Mesothelial cell of epicardium (in vitro differentiated cells): Measurements from ENCODE around the gene ARL6IP6. TPM values are rescaled to one million over a fixed set of nuclear protein-coding genes. Genes with fewer than 3 reads are reported as not detected.
A peak's percentile ranks its signal among the peaks of the same experiment; 100 is the strongest.

Experiments used
- DNase-seq, 2 experiments: peaks; one replicate each; pipeline ENCODE4 v3.0.0; 2021; ENCODE audit warnings: low spot score in 2 of 2; ENCODE audit not compliant: unreplicated experiment in 2 of 2
- H3K27ac Mint-ChIP-seq: 2 replicates; pipeline ENCODE4 v1.8.0; 2021; ENCODE audit warnings: mixed read lengths
- H3K27me3 Mint-ChIP-seq: 2 replicates; pipeline ENCODE4 v1.8.0; 2021; ENCODE audit warnings: low read depth, mixed read lengths
- H3K36me3 Mint-ChIP-seq: 2 replicates; pipeline ENCODE4 v1.8.0; 2021; ENCODE audit warnings: mixed read lengths
- H3K4me1 Mint-ChIP-seq: 2 replicates; pipeline ENCODE4 v1.8.0; 2021; ENCODE audit warnings: mixed read lengths
- H3K4me3 Mint-ChIP-seq: 2 replicates; pipeline ENCODE4 v1.8.0; 2021; ENCODE audit warnings: mild to moderate bottlenecking, moderate library complexity, mixed read lengths
- H3K9me3 Mint-ChIP-seq: 2 replicates; pipeline ENCODE4 v1.8.0; 2021; ENCODE audit warnings: mixed read lengths
- total RNA-seq: library from RNA; stranded (reverse); gene quantifications from 3 replicates; pipeline ENCODE4 v1.2.1, GENCODE V29; 2021
- TF ChIP-seq, protein P1 (sequence below): fragments of 200-600 bp; sonication (generic); IDR thresholded peaks from one replicate; pipeline ENCODE4 v1.5.0; 2021; ENCODE audit warnings: antibody characterized with exemption; ENCODE audit not compliant: unreplicated experiment

The ARL6IP6 gene
- total RNA-seq, result 22.3 to 29.4 TPM (median 25.9 TPM) in 3 replicates

DNA sequence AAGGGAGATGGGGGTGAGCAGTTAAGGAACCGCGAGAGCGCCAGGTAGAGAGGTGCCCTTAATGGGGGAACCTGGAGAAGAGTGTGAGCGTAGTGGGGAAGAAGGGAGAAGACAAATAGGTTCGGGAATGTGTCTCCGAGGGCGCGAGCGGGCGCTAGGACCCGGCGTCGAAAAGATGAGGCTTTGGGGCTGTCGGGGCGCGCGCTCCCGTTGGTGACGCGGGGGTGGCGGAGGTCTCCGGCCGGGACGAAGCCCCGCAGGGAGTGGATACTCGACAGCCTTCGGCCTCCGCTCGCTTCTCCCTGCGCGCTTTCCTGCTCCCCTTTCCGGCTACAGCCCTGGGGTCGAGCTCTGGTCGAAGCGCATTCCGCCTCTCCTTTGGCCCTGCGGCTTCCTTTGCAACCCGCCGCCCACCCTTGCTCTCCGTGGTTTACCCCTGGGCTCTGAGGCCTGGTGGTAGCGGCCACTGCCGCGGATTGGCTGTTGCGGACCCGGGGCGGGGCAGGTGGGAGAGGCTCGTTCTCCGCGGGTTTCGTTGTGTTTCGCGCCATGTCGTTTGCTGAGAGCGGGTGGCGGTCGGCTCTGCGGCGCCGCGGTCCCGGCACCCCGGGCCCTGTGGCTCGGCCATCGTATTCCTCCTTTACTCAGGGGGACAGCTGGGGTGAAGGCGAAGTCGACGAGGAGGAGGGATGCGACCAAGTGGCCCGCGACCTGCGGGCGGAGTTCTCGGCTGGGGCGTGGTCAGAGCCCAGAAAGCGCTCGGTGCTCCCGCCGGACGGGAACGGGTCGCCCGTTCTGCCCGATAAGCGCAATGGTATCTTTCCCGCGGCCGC, at the start of gene ARL6IP6:
Gene ARL6IP6, plus strand, starts transcription at position 545 of the 833 bp plus-strand sequence. Its CDS starts 5 bp downstream, at position 550.
- peak within 1 kb of the TSS; percentile 99 for H3K27ac Mint-ChIP-seq
- TF ChIP-seq, protein P1, sequence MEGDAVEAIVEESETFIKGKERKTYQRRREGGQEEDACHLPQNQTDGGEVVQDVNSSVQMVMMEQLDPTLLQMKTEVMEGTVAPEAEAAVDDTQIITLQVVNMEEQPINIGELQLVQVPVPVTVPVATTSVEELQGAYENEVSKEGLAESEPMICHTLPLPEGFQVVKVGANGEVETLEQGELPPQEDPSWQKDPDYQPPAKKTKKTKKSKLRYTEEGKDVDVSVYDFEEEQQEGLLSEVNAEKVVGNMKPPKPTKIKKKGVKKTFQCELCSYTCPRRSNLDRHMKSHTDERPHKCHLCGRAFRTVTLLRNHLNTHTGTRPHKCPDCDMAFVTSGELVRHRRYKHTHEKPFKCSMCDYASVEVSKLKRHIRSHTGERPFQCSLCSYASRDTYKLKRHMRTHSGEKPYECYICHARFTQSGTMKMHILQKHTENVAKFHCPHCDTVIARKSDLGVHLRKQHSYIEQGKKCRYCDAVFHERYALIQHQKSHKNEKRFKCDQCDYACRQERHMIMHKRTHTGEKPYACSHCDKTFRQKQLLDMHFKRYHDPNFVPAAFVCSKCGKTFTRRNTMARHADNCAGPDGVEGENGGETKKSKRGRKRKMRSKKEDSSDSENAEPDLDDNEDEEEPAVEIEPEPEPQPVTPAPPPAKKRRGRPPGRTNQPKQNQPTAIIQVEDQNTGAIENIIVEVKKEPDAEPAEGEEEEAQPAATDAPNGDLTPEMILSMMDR, result no peak
- H3K4me1 Mint-ChIP-seq, result peaks cover 41% of the 10 kb centered on the region
- DNase-seq, result peak; percentile 81 to 92
- H3K9me3 Mint-ChIP-seq, result no peaks in the 10 kb centered on the region
- H3K4me3 Mint-ChIP-seq, result peak within 1 kb of the TSS; percentile 96
- no peaks in the 10 kb centered on the region for H3K27me3 Mint-ChIP-seq
- peaks cover 12% of the 10 kb centered on the region for H3K36me3 Mint-ChIP-seq

DNA sequence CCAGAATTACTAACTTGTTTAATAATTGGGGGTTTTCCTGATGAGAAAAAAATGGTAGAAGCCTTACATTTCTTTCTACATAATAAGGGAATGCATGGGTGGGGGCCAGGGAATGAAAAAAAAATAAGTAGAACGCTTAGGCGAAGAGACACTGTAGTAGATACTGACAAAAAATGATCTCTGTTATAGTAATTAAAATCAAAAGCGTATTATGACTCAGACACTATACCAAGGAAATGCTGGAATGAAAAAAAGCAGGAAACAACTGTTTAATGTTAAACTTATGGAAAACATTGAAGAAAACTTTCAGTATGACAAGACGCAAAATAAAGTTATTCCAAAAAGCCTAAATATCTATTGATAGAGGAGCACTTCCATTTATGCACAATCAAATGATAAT, 44.1 kb upstream of the ARL6IP6 start:
- TF ChIP-seq, protein P1, result no peak
- H3K9me3 Mint-ChIP-seq, result no peaks in the 10 kb centered on the region
- peaks cover 3% of the 10 kb centered on the region for H3K4me1 Mint-ChIP-seq
- no peak overlapping the region for H3K4me3 Mint-ChIP-seq
- DNase-seq, result no peak
- no peaks in the 10 kb centered on the region for H3K27me3 Mint-ChIP-seq
- H3K36me3 Mint-ChIP-seq, result peaks cover 31% of the 10 kb centered on the region
- H3K27ac Mint-ChIP-seq, result no peak overlapping the region

DNA sequence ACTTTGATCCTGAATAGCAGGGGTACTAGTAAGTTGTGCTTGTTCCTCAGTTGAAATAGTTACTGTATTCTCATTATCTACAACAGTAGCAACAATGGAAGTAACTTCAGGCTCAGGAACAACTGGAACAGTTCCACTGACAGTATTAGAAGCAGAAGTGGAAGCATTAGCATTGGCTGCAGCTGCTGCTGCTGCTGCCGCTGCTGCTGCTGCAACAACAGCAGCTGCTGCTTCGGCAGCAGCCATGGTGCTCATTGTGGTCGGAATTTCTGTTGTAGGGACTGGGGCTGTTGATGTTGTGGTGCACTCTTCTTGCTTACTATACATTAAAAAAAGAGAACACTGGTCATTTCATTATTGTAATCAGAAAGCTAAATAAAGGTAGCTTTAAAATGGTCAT, 42.0 kb upstream of the ARL6IP6 start:
- no peak overlapping the region for H3K27ac Mint-ChIP-seq
- H3K27me3 Mint-ChIP-seq, result no peaks in the 10 kb centered on the region
- no peaks in the 10 kb centered on the region for H3K9me3 Mint-ChIP-seq
- DNase-seq, result no peak
- H3K4me3 Mint-ChIP-seq, result no peak overlapping the region
- H3K36me3 Mint-ChIP-seq, result peaks cover 36% of the 10 kb centered on the region
- TF ChIP-seq, protein P1, result no peak
- H3K4me1 Mint-ChIP-seq, result peaks cover 3% of the 10 kb centered on the region

GRCh38 chr2:152678808-152679207, 39.6 kb upstream of the ARL6IP6 start:
- Mint-ChIP-seq H3K4me1 (peaks cover 3% of the 10 kb centered on the region), H3K27ac (no peak overlapping the region), H3K9me3 (peaks cover 3% of the 10 kb centered on the region), H3K27me3 (no peaks in the 10 kb centered on the region), H3K36me3 (peaks cover 40% of the 10 kb centered on the region), H3K4me3 (no peak overlapping the region)
- TF ChIP-seq, protein P1, result no peak
- no peak for DNase-seq

- DNase-seq, result no peak
- Mint-ChIP-seq H3K9me3 (peaks cover 3% of the 10 kb centered on the region), H3K4me3 (no peak overlapping the region), H3K27me3 (no peaks in the 10 kb centered on the region), H3K4me1 (peaks cover 4% of the 10 kb centered on the region), H3K36me3 (peaks cover 42% of the 10 kb centered on the region), H3K27ac (no peak overlapping the region)
- TF ChIP-seq, protein P1, result no peak
These were observed 35.8 kb upstream of the ARL6IP6 start for GRCh38 chr2:152682663-152683062.
